ENCODE data around the gene PDAP1. TPM values are rescaled to one million over a fixed set of nuclear protein-coding genes. Genes with fewer than 3 reads are reported as not detected.
A peak's percentile ranks its signal among the peaks of the same experiment; 100 is the strongest.

PDAP1 gene
- total RNA-seq, 4 donors from 2014 or later: 65.4 to 107 (median 68.8) TPM

GRCh38 chr7:99396418-99397296, 11.7 kb downstream of the PDAP1 start:
- no peaks in the 10 kb centered on the region for H3K27me3 ChIP-seq
- H3K4me1 ChIP-seq: peaks cover 0 to 84% (median 20%) of the 10 kb centered on the region in 4 donors
- 41 to 50% methylated on average over 18 to 21 of the region's 21 CpGs for WGBS, 2 donors
- TF ChIP-seq EP300 (IDR thresholded peaks at IDR 0.05) (peak in 1 of 2 donors; percentile 10), CTCF (IDR thresholded peaks at IDR 0.05) (no peak), POLR2A (IDR thresholded peaks at IDR 0.05) (no peak)
- DNase-seq (ENCODE audit: low spot score in 2 of 2): no peak
- H3K9me3 ChIP-seq: no peaks in the 10 kb centered on the region
- H3K36me3 ChIP-seq: peaks cover 0 to 89% (median 6%) of the 10 kb centered on the region in 3 donors
- H3K27ac ChIP-seq: peak overlapping the region in 2 of 4 donors; percentile 70 to 88
- no peak overlapping the region for H3K4me3 ChIP-seq

- Histone ChIP-seq H3K4me1 (peaks cover 0 to 84% (median 20%) of the 10 kb centered on the region in 4 donors), H3K27ac (peak overlapping the region in 3 of 4 donors; percentile 15 to 88 (median 70)), H3K27me3 (no peaks in the 10 kb centered on the region), H3K9me3 (no peaks in the 10 kb centered on the region), H3K4me3 (no peak overlapping the region), H3K36me3 (peaks cover 0 to 89% (median 6%) of the 10 kb centered on the region in 3 donors)
- peak in 1 of 5 experiments; percentile 26 for TF ChIP-seq CTCF (IDR thresholded peaks at IDR 0.05)
- TF ChIP-seq POLR2A (IDR thresholded peaks at IDR 0.05): no peak
- DNase-seq (ENCODE audit: low spot score in 2 of 2): no peak
- WGBS, 2 donors: 58 to 60% methylated on average over 14 of the region's 14 CpGs
These were observed 12.6 kb downstream of the PDAP1 start for GRCh38 chr7:99395616-99396327.

GRCh38 chr7:99394188-99394502, 14.3 kb downstream of the PDAP1 start:
- 66 to 100% methylated on average over 2 to 4 of the region's 4 CpGs for WGBS, 2 donors
- H3K36me3 ChIP-seq: peaks cover 0 to 89% (median 9%) of the 10 kb centered on the region in 3 donors
- no peaks in the 10 kb centered on the region for H3K9me3 ChIP-seq
- no peak for DNase-seq (ENCODE audit: low spot score in 2 of 2)
- H3K4me3 ChIP-seq: no peak overlapping the region
- no peak for TF ChIP-seq POLR2A (IDR thresholded peaks at IDR 0.05)
- TF ChIP-seq EP300 (IDR thresholded peaks at IDR 0.05): no peak
- no peak for TF ChIP-seq CTCF (IDR thresholded peaks at IDR 0.05)
- no peaks in the 10 kb centered on the region for H3K27me3 ChIP-seq
- H3K4me1 ChIP-seq: peaks cover 0 to 69% (median 20%) of the 10 kb centered on the region in 4 donors
- peak overlapping the region in 1 of 4 donors; percentile 88 for H3K27ac ChIP-seq

GRCh38 chr7:99393355-99394187, 14.8 kb downstream of the PDAP1 start:
- DNase-seq (ENCODE audit: low spot score in 2 of 2): no peak
- H3K27ac ChIP-seq: peak overlapping the region; percentile 70 to 88 (median 76)
- peak overlapping the region; percentile 32 to 53 (median 48) for H3K4me3 ChIP-seq
- H3K4me1 ChIP-seq: peaks cover 0 to 64% (median 20%) of the 10 kb centered on the region in 4 donors
- WGBS, 2 donors: 47 to 63% methylated on average over 26 to 29 of the region's 30 CpGs
- no peaks in the 10 kb centered on the region for H3K27me3 ChIP-seq
- H3K9me3 ChIP-seq: no peaks in the 10 kb centered on the region
- H3K36me3 ChIP-seq: peaks cover 0 to 89% (median 9%) of the 10 kb centered on the region in 3 donors
- no peak for TF ChIP-seq EP300 (IDR thresholded peaks at IDR 0.05)
- TF ChIP-seq POLR2A (IDR thresholded peaks at IDR 0.05): no peak
- no peak for TF ChIP-seq CTCF (IDR thresholded peaks at IDR 0.05)

All from tibial nerve (tissue), 4 donors.